Kidney tubule cell (primary cell): ENCODE data around the gene USP28.
A peak's percentile ranks its signal among the peaks of the same experiment; 100 is the strongest.

Source experiments
- DNase-seq: peaks from one replicate; pipeline ENCODE4 v3.0.0-alpha.2; 2018; ENCODE audit warnings: low spot score

The USP28 gene

DNA sequence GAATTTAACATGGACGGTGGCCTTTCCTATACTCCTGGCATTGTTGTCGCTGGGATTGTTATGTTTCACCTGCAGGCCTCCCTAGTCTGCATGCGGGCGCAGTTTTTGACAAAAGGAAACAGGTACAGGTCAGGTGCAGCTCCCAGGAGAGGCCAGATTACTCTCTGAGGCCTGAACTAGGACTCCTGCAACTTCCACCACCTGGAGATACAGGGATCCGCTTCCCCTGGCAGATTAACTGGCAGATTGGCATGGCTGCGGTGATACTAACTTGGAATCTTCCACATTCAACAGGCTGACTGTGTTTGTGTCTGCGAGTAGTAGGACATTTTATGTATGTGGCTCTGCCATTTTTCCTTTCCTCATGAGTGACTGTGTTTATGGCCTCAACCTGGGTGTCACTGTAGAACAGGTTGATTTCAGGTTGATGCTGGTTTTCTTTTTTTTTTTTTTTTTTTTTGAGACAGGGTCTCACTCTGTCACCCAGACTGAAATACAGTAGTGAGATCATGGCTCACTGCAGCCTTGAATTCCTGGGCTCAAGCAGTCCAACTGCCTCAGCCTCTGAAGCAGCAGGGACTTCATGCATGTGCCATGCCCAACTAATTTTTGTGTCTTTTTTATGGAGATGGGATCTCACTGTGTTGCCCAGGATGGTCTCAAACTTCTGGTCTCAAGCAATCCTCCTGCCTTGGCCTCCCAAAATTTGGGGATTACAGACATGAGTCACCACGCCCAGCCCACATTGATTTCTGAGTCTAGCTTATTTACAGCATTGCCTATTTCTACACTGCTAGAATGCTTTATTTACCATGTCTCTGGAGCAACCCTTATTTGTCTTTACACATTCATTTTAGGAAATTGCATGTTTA, 1.7 kb upstream of the USP28 start:
- no peak for DNase-seq

- no peak for DNase-seq
Observed at GRCh38 chr11:113876074-113876797, 864 bp upstream of the USP28 start.

DNA sequence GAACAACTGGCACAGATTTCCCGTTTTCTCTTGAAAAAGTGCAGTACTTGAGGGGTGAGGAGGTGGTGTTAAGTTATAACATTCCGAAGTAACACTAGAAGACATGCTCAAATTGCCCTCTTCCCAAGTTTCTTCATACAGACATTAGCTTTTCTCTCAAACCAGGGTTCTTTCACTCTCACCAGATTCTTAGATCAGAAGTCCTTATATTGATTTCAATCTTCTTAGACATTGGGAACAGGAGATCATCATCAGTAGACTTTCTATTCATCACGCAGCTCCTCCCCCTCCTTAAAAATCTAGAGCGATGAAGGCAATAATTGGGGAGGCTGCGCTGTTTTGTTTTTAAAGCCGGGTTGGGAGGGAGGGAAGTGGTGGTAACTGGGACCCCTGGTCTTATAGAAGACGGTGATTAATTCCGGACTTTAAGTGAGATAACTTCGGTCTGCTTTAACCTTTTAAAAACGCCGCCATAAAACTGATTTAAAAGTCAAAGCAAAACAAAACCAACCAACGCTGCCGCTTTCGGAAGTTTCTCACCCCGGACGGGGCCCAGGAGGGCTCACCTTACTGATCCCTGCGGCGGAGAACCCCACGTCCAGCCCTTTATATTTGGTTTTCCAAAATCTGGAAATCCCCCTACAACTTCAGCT, 665 bp downstream of the USP28 start:
- peak; percentile 10 for DNase-seq

GRCh38 chr11:113874096-113874495, 1.3 kb downstream of the USP28 start:
- no peak for DNase-seq

DNA sequence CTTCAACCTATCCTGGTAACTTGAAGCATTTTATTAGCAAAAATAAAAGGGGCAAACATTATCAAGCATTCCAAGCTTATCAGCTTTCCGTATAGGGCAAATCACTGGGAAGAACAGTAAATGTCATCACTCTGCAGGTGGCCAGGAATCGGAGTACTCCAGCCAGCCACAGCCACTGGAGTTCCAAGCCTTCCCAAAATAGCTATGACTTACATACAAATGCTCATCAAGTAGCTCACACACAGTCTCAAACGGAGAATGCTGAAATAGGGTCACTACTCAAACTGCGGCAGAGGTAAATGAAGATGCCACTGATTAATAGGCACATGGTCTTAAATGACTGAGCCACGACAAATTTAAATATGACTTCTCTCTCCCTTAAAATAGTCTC, 2.1 kb downstream of the USP28 start:
- no peak for DNase-seq

- DNase-seq: no peak
Observed at GRCh38 chr11:113871336-113871735, 4.0 kb downstream of the USP28 start.

DNA sequence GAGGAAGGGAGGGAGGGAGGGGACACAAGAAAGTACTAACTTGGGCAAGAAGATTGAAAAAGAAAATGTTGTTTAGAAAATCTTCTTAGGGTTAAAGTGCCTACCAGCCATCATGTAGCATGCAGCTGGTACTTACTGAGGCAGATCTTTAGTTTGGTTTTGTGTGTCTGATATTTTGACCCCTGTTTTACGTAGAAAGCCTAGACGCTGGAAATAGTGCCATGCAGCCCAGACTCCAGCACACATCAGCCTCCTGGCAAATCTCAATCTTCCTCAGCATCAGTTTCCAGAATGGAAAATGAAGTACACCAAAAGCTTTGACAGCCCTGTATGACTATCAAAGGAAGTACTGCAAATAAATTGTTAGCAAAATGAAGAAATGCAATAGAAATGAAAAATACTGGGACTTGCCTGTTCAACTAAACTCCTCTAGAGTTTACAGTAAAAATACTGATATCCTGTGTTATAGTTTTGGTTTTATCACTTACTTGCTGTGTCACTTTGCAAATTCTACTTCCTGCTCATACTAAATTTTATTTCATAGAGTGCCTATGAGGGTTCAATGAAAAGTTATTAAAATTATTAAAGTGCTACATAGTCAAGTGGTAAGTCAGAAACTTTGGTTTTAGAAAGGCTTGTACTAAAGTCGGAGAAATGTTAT, 7.4 kb downstream of the USP28 start:
- DNase-seq: no peak

DNA sequence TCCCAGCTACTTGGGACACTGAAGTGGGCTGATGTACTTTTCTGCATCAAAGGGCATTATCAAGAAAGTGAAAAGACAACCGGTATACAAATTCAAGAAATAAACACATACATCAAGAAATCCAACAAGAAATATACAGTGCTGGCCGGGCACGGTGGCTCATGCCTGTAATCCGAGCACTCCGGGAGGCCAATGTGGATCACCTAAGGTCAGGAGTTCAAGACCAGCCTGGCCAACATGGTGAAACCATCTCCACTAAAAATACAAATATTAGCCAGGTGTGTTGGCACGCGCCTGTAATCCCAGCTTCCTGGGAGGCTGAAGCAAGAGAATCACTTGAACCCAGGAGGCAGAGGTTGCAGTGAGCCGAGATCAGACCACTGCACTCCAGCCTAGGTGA, 9.5 kb downstream of the USP28 start:
- no peak for DNase-seq

DNA sequence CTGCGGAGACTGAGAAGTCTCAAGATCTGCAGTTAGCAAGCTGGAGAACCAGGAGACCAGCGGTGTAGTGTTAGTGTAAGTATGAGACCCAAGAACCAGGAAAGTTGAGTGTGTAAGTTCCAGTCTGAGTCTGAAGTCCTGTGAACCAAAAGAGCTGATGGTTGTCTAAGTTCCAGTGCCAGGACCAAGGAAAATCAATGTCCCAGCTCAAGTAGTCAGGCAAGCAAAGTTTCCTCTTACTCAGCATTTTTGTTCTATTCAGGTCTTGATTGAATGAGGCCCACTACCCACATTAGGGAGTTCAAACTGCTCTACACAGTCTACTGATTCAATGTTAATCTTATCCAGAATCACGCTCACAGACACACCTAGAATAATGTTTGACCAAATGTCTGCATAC, 11.0 kb downstream of the USP28 start:
- DNase-seq: no peak

DNA sequence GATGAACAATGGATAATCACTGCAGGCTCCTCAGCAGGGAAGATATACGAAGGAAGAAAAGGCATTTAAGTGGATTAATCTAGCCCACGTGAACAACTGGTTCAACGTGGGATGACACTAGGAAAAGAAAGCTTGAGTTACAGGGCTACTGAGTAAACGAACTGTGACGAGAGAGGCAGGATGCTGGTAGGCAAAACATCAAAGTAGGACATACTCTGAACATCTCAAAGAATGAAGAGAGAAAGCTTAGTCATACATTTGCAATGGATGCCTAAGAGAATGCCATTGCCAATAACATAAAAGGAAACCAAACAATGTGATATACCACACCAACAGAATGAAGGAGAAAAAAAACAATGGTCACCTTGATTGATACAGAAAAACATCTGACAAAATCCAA, 12.9 kb downstream of the USP28 start:
- DNase-seq: peak; percentile 25

DNA sequence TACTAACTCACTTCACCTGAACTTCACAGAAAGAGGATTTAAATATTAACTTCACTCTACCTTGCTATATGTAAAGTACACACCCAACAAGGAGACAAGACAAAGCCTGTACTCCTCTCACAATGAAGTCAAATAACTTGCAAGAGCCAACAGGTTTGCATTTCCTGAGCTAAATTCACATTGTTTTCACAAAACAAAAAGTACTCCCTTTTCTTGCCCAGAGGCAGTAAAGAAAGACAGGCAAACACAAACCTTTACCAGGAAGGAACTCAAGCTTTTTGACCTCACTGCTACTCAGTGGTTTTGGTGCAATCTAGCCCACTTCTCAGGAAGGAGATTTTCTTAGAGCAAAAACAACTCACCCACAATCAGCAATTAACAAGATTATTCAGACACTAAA, 15.7 kb downstream of the USP28 start:
- DNase-seq: no peak

- DNase-seq: no peak
Observed at GRCh38 chr11:113856966-113857759, 18.2 kb downstream of the USP28 start.

- no peak for DNase-seq
Observed at GRCh38 chr11:113855803-113856202, 19.6 kb downstream of the USP28 start.

GRCh38 chr11:113850188-113850587, 25.2 kb downstream of the USP28 start:
- DNase-seq: no peak

DNA sequence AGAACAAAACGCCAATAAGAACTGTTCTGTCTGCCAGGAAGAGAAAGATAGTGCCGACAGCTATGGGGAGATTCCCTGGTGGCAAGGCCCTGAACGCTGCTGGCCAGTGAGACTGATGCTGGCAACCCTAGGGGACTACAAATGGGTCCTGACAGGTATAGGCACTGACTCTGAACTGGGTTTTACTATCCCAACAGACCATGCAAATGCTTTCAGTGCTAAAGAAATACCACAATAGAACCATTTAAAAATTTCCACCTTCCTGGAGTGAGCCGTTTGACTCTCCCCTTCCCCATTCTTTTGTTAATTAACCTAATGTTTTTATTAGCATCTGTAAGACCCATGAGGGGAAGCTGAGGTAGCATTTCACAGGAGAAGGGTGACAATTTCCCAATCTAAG, 25.7 kb downstream of the USP28 start:
- no peak for DNase-seq

- no peak for DNase-seq
Observed at GRCh38 chr11:113847580-113847979, 27.8 kb downstream of the USP28 start.

DNA sequence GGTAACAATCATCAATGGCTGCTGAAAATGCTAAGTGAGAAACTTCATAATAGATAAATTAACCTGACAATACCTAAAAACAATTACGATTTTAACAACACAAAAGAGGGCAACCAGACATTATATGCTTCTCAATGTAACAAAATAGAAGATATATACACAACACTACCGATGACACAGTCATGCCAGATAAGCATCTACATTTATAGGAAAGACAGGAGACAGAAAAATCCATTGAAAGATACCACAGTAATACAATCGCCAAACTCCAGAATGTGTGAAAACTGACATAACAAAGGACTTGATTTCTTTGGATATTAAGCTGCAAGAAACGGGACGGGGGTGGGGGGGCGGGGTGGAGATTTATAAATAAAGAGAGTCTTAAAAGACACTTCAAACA, 28.3 kb downstream of the USP28 start:
- no peak for DNase-seq

- no peak for DNase-seq
Observed at GRCh38 chr11:113841691-113842090, 33.7 kb downstream of the USP28 start.

DNA sequence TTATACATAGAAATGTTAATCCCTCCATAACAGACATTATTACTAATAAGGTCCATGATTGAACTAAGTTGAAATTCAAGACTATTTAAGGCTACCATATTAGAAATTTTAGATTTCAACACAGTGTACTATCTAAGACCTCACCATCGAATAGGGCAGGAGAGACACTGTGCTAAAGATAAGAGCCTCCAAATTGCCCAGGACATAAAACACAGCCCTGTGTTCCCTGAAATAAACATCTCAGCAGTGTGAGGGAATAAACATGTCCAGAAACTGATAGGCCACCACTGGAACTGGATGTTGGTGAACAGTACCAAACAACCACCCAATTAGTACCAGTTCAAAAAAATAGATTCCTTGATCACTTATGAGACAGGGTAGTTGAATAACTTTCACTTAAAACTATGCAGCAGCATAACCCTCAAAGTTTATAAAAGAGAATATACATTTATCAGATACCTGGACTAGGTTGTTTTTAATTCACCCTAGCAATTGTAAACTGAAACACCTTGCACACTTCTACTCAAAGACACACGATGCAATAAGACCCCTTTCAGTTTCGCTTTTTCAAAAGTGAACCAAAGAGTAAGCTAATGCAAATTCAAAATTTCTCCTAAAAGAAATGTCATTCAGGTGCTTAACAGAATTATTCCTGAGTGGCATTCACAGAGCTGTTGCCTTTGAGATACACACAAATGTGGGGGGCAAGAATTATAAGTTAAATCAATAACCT, 34.3 kb downstream of the USP28 start:
- no peak for DNase-seq

DNA sequence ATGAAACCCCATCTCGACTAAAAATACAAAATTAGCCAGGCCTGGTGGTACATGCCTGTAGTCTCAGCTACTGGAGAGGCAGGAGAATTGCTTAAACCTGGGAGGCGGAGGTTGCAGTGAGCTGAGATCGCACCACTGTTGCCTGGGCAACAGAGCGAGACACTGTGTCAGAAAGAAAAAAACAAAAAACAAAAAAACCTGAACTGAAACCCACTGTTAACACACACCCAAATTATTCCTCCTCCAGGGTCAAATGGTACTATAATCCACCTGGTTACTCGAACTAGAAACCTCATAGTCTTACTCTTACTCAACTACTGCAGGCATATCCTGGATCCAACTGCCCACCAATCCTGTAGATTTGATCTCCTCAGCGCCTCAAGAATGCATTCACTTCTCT, 35.5 kb downstream of the USP28 start:
- DNase-seq: no peak

DNA sequence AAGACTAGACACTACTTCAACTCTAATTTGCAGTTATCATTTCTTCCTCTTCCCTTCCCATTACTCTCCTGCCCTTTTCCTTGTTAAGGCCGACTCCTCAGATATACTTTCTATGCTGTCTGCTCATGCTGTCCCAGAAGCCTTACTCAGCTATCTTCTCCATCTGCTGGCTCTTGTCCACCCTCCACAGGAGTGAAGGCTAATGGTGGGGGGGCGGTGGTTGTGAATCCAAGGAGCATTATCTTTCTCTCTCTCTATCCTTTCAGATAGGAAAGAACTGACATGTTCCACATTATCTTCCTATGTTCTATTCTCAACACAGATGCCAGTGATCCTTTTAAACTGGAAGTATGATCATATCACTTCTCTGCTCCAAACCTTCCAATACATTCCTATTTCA, 37.4 kb downstream of the USP28 start:
- DNase-seq: no peak
